Measurements from ENCODE around the gene HIBCH. TPM values are rescaled to one million over a fixed set of nuclear protein-coding genes. Genes with fewer than 3 reads are reported as not detected.

The HIBCH gene
- total RNA-seq, 1 donor from 2014 or later, result 38.8 TPM

GRCh38 chr2:190355968-190356644 is 36.5 kb upstream of the HIBCH start:
- no peak overlapping the region for H3K4me3 Mint-ChIP-seq
- Histone ChIP-seq H3K9ac (no peak overlapping the region), H3F3A (ENCODE audit: low read depth) (no peaks in the 10 kb centered on the region), H3K27ac (no peak overlapping the region), H4K20me1 (ENCODE audit: low read depth) (no peaks in the 10 kb centered on the region), H3K36me3 (no peaks in the 10 kb centered on the region), H3K79me2 (ENCODE audit: low read depth) (no peaks in the 10 kb centered on the region), H2AFZ (replicated peaks) (peak overlapping the region; percentile 27), H3K27me3 (no peaks in the 10 kb centered on the region), H3K4me1 (no peaks in the 10 kb centered on the region), H3K4me3 (no peak overlapping the region), H3K9me3 (ENCODE audit: low read depth) (no peaks in the 10 kb centered on the region), H3K4me2 (no peak overlapping the region)
- peak overlapping the region; percentile 35 for H3K27ac Mint-ChIP-seq
- peaks cover 4% of the 10 kb centered on the region for H3K27me3 Mint-ChIP-seq (ENCODE audit: insufficient read depth, low read depth)
- TF ChIP-seq EZH2phosphoT487 (IDR thresholded peaks at IDR 0.05), result no peak
- no peak for TF ChIP-seq CTCF (IDR thresholded peaks at IDR 0.05)
- TF ChIP-seq EZH2 (IDR thresholded peaks at IDR 0.05), result no peak
- no peaks in the 10 kb centered on the region for H3K36me3 Mint-ChIP-seq
- H3K9me3 Mint-ChIP-seq, result no peaks in the 10 kb centered on the region
- DNase-seq (ENCODE audit: low spot score), result no peak
- H3K4me1 Mint-ChIP-seq, result peaks cover 7% of the 10 kb centered on the region

GRCh38 chr2:190354003-190354690 is 34.5 kb upstream of the HIBCH start:
- no peak overlapping the region for H3K4me3 Mint-ChIP-seq

GRCh38 chr2:190353537-190353899 is 33.9 kb upstream of the HIBCH start:
- no peak overlapping the region for H3K4me2 ChIP-seq
- H3K36me3 ChIP-seq, result no peaks in the 10 kb centered on the region
- Mint-ChIP-seq H3K9me3 (no peaks in the 10 kb centered on the region), H3K36me3 (no peaks in the 10 kb centered on the region), H3K4me3 (no peak overlapping the region), H3K27me3 (ENCODE audit: insufficient read depth, low read depth) (peaks cover 4% of the 10 kb centered on the region), H3K4me1 (no peaks in the 10 kb centered on the region), H3K27ac (no peak overlapping the region)
- H2AFZ ChIP-seq (replicated peaks), result no peak overlapping the region
- no peak overlapping the region for H3K4me3 ChIP-seq
- H3K9ac ChIP-seq, result no peak overlapping the region
- H4K20me1 ChIP-seq (ENCODE audit: low read depth), result no peaks in the 10 kb centered on the region
- H3K9me3 ChIP-seq (ENCODE audit: low read depth), result no peaks in the 10 kb centered on the region
- DNase-seq (ENCODE audit: low spot score), result no peak
- no peaks in the 10 kb centered on the region for H3K4me1 ChIP-seq
- no peak overlapping the region for H3K27ac ChIP-seq
- H3K79me2 ChIP-seq (ENCODE audit: low read depth), result no peaks in the 10 kb centered on the region
- H3K27me3 ChIP-seq, result no peaks in the 10 kb centered on the region
- H3F3A ChIP-seq (ENCODE audit: low read depth), result no peaks in the 10 kb centered on the region
- TF ChIP-seq CTCF (IDR thresholded peaks at IDR 0.05), result no peak
- no peak for TF ChIP-seq EZH2 (IDR thresholded peaks at IDR 0.05)
- no peak for TF ChIP-seq EZH2phosphoT487 (IDR thresholded peaks at IDR 0.05)

More at GRCh38 chr2:190354003-190354690, 34.5 kb upstream of the HIBCH start:
- Histone ChIP-seq H3K27ac (no peak overlapping the region), H3K4me3 (no peak overlapping the region), H3K9me3 (ENCODE audit: low read depth) (no peaks in the 10 kb centered on the region), H3K4me1 (no peaks in the 10 kb centered on the region), H3F3A (ENCODE audit: low read depth) (no peaks in the 10 kb centered on the region), H3K79me2 (ENCODE audit: low read depth) (no peaks in the 10 kb centered on the region), H3K4me2 (no peak overlapping the region), H3K9ac (no peak overlapping the region), H3K36me3 (no peaks in the 10 kb centered on the region), H3K27me3 (no peaks in the 10 kb centered on the region), H2AFZ (replicated peaks) (no peak overlapping the region), H4K20me1 (ENCODE audit: low read depth) (no peaks in the 10 kb centered on the region)
- DNase-seq (ENCODE audit: low spot score), result no peak
- H3K27me3 Mint-ChIP-seq (ENCODE audit: insufficient read depth, low read depth), result peaks cover 4% of the 10 kb centered on the region
- TF ChIP-seq CTCF (IDR thresholded peaks at IDR 0.05) (no peak), EZH2phosphoT487 (IDR thresholded peaks at IDR 0.05) (no peak), EZH2 (IDR thresholded peaks at IDR 0.05) (no peak)
- no peaks in the 10 kb centered on the region for H3K36me3 Mint-ChIP-seq
- no peaks in the 10 kb centered on the region for H3K4me1 Mint-ChIP-seq
- no peak overlapping the region for H3K27ac Mint-ChIP-seq
- H3K9me3 Mint-ChIP-seq, result no peaks in the 10 kb centered on the region
